ENCODE data around the gene BIN2. TPM values are rescaled to one million over a fixed set of nuclear protein-coding genes. Genes with fewer than 3 reads are reported as not detected.
A peak's percentile ranks its signal among the peaks of the same experiment; 100 is the strongest.

BIN2 gene
- total and polyA plus RNA-seq, 9 of the 15 experiments (the other 6 are each of a cell fraction or from before 2014, with no cell fraction given), result 0.04 to 0.39 (median 0.25) TPM; not detected in 1

GRCh38 chr12:51246254-51246853 lies 77.6 kb downstream of the BIN2 start (continued):
- TF ChIP-seq ZNF592 (IDR thresholded peaks at IDR 0.05), result peak; percentile 89
- no peak for TF ChIP-seq EWSR1 (IDR thresholded peaks at IDR 0.05; ENCODE audit: borderline replicate concordance, low read depth, partially characterized antibody)
- TF ChIP-seq NEUROD1 (IDR thresholded peaks at IDR 0.05; ENCODE audit: borderline replicate concordance, low read depth, low read length, partially characterized antibody), result peak; percentile 32
- TF ChIP-seq TSC22D4 (tag; IDR thresholded peaks at IDR 0.05), result no peak
- 0 out of 2 replicates have a peak, but pooled peaks have one; percentile 58 for TF ChIP-seq CUX1 (CRISPR knock-in tag; IDR thresholded peaks at IDR 0.05)
- TF ChIP-seq ZNF707 (CRISPR knock-in tag; conservative IDR thresholded peaks at IDR 0.05), result 0 out of 2 replicates have a peak, but pooled peaks have one; percentile 29
- no peak for TF ChIP-seq SAFB2 (IDR thresholded peaks at IDR 0.05; ENCODE audit: borderline replicate concordance, low read depth, low read length, severe bottlenecking)
- TF ChIP-seq NFE2 (IDR thresholded peaks at IDR 0.05; ENCODE audit: low read depth), result no peak

Data from K562 (cell line).